Ecto neural progenitor cell (in vitro differentiated cells): ENCODE measurements around the gene NUP98.

ENCODE experiments used
- DNase-seq: peaks from one replicate; pipeline ENCODE4 v3.0.0-alpha.2; 2018; ENCODE audit warnings: low spot score

NUP98 gene

GRCh38 chr11:3797329-3798090 is at the start of gene NUP98:
Gene NUP98, minus strand, starts transcription at chr11:3797554. Its CDS starts 15,437 bp downstream, at chr11:3782117.
- DNase-seq, result peak; percentile 100

- no peak for DNase-seq
Measured at GRCh38 chr11:3845670-3846069, 48.3 kb upstream of the NUP98 start.

GRCh38 chr11:3845246-3845645 is 47.9 kb upstream of the NUP98 start:
- no peak for DNase-seq

- no peak for DNase-seq
Measured at GRCh38 chr11:3843326-3843725, 46.0 kb upstream of the NUP98 start.

- DNase-seq, result peak; percentile 89
Measured at GRCh38 chr11:3841426-3842350, 44.3 kb upstream of the NUP98 start.

- peak; percentile 85 for DNase-seq
Measured at GRCh38 chr11:3840870-3841425, 43.6 kb upstream of the NUP98 start, which contains the start of gene RHOG. Gene RHOG, minus strand, starts transcription at chr11:3840959. Its CDS starts 12,821 bp downstream, at chr11:3828138.

GRCh38 chr11:3840004-3840869 is 42.9 kb upstream of the NUP98 start:
- peak; percentile 82 for DNase-seq

GRCh38 chr11:3838504-3838903 is 41.1 kb upstream of the NUP98 start:
- DNase-seq, result no peak

- DNase-seq, result no peak
Measured at GRCh38 chr11:3837793-3838192, 40.4 kb upstream of the NUP98 start.

GRCh38 chr11:3836903-3837302 is 39.5 kb upstream of the NUP98 start:
- DNase-seq, result no peak

- DNase-seq, result no peak
Measured at GRCh38 chr11:3835751-3836150, 38.4 kb upstream of the NUP98 start.

- DNase-seq, result no peak
Measured at GRCh38 chr11:3834664-3835461, 37.5 kb upstream of the NUP98 start.

GRCh38 chr11:3834349-3834663 is 37.0 kb upstream of the NUP98 start:
- no peak for DNase-seq

- DNase-seq, result no peak
Measured at GRCh38 chr11:3833449-3833848, 36.1 kb upstream of the NUP98 start.

GRCh38 chr11:3832816-3833215 is 35.5 kb upstream of the NUP98 start:
- DNase-seq, result no peak

GRCh38 chr11:3831378-3832239 is 34.3 kb upstream of the NUP98 start:
- no peak for DNase-seq

GRCh38 chr11:3830730-3831129 is 33.4 kb upstream of the NUP98 start:
- no peak for DNase-seq

GRCh38 chr11:3830088-3830487 is 32.7 kb upstream of the NUP98 start:
- no peak for DNase-seq

- no peak for DNase-seq
Measured at GRCh38 chr11:3827434-3828186, 30.3 kb upstream of the NUP98 start.
